ENCODE results near the gene HYAL3. TPM values are rescaled to one million over a fixed set of nuclear protein-coding genes. Genes with fewer than 3 reads are reported as not detected.

Gene HYAL3
- total and polyA plus RNA-seq, 2 of the 13 experiments (the other 11 are each of a cell fraction or from before 2014, with no cell fraction given): 5.5 to 10.4 TPM

DNA sequence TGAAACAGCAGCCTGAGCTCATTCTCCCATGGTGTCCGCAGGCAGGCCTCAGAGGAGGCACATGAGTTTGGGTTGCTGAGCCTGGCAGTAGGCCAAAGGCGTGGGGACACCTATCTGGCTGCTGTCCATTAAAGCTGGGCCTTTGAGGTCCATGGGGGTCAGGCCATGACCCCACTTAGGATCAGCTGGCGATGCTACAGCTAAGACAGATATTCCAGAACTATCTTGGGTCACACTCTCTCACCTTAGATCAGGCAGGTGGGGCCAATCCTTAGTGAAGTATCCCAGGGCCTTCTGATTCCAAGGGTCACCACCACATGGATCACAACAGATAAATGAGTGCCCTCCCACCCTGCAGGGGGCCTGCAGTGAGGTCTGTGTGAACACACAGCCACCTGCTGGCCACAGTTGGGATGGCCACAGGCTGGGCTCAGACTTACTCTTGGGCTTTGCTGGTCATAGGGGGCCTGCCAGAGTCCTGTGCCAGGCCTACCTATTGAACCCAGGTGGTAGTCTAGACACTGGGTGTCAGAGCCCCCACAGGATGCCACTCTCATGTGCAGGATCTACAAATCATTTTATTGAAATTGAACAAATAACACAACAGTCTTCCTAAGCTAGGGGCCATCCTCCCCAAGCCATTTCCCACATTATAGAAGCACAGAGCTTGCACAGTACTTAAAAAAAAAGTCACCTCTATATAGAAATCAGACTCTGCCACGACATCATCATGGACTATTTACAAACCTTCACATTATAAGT, 25.3 kb upstream of the HYAL3 start (continued):
- TF ChIP-seq ZNF556 (CRISPR knock-in tag; IDR thresholded peaks at IDR 0.05; ENCODE audit: borderline replicate concordance) (0 out of 2 replicates have a peak, but pooled peaks have one; percentile 45), CREM (IDR thresholded peaks at IDR 0.05) (no peak), CREM (CRISPR knock-in tag; IDR thresholded peaks at IDR 0.05) (no peak), ARHGAP35 (CRISPR knock-in tag; IDR thresholded peaks at IDR 0.05; ENCODE audit: borderline replicate concordance) (no peak), ZFYVE20 (CRISPR knock-in tag; IDR thresholded peaks at IDR 0.05; ENCODE audit: borderline replicate concordance, low read depth) (no peak), KLF15 (CRISPR knock-in tag; IDR thresholded peaks at IDR 0.05; ENCODE audit: borderline replicate concordance) (no peak), CENPT (CRISPR knock-in tag; IDR thresholded peaks at IDR 0.05; ENCODE audit: low read depth) (no peak), TBX3 (IDR thresholded peaks at IDR 0.05; ENCODE audit: borderline replicate concordance) (no peak), ELF4 (CRISPR knock-in tag; IDR thresholded peaks at IDR 0.05; ENCODE audit: borderline replicate concordance) (no peak), CREB1 (IDR thresholded peaks at IDR 0.05) (no peak), CREB1 (CRISPR knock-in tag; IDR thresholded peaks at IDR 0.05) (peak; percentile 50; the same call in 1 of the 2 replicates), ZFY (CRISPR knock-in tag; IDR thresholded peaks at IDR 0.05) (peak; percentile 28; the same call in 1 of the 2 replicates), NFIC (IDR thresholded peaks at IDR 0.05; ENCODE audit: low read length) (no peak), RBAK (CRISPR knock-in tag; IDR thresholded peaks at IDR 0.05) (no peak), BORCS8-MEF2B (CRISPR knock-in tag; IDR thresholded peaks at IDR 0.05) (no peak), RORA (CRISPR knock-in tag; IDR thresholded peaks at IDR 0.05) (no peak), ZFP36L1 (CRISPR knock-in tag; IDR thresholded peaks at IDR 0.05) (no peak), ZNF441 (CRISPR knock-in tag; IDR thresholded peaks at IDR 0.05; ENCODE audit: borderline replicate concordance) (no peak), ZNF879 (CRISPR knock-in tag; IDR thresholded peaks at IDR 0.05) (no peak), ZFP82 (CRISPR knock-in tag; IDR thresholded peaks at IDR 0.05; ENCODE audit: borderline replicate concordance) (no peak), ZBTB1 (CRISPR knock-in tag; IDR thresholded peaks at IDR 0.05; ENCODE audit: borderline replicate concordance) (no peak), PHF5A (CRISPR knock-in tag; IDR thresholded peaks at IDR 0.05; ENCODE audit: low read depth, unreplicated experiment) (peak; percentile 57), SP140L (CRISPR knock-in tag; IDR thresholded peaks at IDR 0.05; ENCODE audit: borderline replicate concordance) (no peak), REL (CRISPR knock-in tag; conservative IDR thresholded peaks at IDR 0.05) (no peak), CBX2 (IDR thresholded peaks at IDR 0.05; ENCODE audit: low read depth, low read length) (no peak), CBX2 (CRISPR knock-in tag; IDR thresholded peaks at IDR 0.05; ENCODE audit: low read depth) (no peak), ZSCAN25 (CRISPR knock-in tag; IDR thresholded peaks at IDR 0.05) (0 out of 2 replicates have a peak, but pooled peaks have one; percentile 24), ZNF788 (CRISPR knock-in tag; IDR thresholded peaks at IDR 0.05; ENCODE audit: borderline replicate concordance) (0 out of 2 replicates have a peak, but pooled peaks have one; percentile 27), KMT2A (CRISPR knock-in tag; IDR thresholded peaks at IDR 0.05) (no peak), ZNF3 (CRISPR knock-in tag; IDR thresholded peaks at IDR 0.05) (no peak), PPARG (CRISPR knock-in tag; conservative IDR thresholded peaks at IDR 0.05) (peak; percentile 47; the same call in 1 of the 2 replicates)
- TF ChIP-seq, protein P1, sequence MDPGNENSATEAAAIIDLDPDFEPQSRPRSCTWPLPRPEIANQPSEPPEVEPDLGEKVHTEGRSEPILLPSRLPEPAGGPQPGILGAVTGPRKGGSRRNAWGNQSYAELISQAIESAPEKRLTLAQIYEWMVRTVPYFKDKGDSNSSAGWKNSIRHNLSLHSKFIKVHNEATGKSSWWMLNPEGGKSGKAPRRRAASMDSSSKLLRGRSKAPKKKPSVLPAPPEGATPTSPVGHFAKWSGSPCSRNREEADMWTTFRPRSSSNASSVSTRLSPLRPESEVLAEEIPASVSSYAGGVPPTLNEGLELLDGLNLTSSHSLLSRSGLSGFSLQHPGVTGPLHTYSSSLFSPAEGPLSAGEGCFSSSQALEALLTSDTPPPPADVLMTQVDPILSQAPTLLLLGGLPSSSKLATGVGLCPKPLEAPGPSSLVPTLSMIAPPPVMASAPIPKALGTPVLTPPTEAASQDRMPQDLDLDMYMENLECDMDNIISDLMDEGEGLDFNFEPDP (CRISPR knock-in tag; conservative IDR thresholded peaks at IDR 0.05): no peak
- TF ChIP-seq, protein P2, sequence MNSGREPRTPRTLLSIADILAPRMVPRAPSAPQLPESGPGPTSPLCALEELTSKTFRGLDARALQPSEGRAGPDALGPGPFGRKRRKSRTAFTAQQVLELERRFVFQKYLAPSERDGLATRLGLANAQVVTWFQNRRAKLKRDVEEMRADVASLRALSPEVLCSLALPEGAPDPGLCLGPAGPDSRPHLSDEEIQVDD (CRISPR knock-in tag; IDR thresholded peaks at IDR 0.05; ENCODE audit: borderline replicate concordance): no peak
